HG03442 (cell line): ENCODE measurements around the gene DCC.

ENCODE experiments used
- ATAC-seq: cut with Tn5 transposase; IDR thresholded peaks from one replicate; pipeline ENCODE4 v1.9.1; 2021; ENCODE audit warnings: mild to moderate bottlenecking, moderate library complexity; ENCODE audit not compliant: unreplicated experiment

DCC gene

GRCh38 chr18:52991246-52991645, 651.2 kb downstream of the DCC start:
- ATAC-seq, result no peak

- no peak for ATAC-seq
Measured at GRCh38 chr18:52992041-52992440, 652.0 kb downstream of the DCC start.

DNA sequence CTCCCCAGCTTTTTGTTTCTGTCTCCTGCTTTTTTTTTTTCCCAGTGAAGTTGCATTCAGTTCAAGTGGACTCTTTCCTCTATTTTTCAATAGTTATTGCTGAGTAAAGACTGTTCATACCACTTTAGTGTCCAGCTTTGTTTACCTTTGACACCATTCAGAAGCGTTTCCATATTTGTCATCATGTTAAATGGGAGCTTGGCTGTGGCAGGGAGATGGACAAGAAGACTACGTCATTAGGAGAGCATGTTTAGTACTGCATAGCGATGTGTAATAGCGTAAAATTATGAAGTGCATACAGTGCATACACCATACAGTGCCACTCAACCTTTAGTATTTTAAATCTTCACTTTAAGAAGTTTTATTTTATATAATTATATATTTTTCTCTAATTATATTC, 655.9 kb downstream of the DCC start:
- ATAC-seq, result no peak

DNA sequence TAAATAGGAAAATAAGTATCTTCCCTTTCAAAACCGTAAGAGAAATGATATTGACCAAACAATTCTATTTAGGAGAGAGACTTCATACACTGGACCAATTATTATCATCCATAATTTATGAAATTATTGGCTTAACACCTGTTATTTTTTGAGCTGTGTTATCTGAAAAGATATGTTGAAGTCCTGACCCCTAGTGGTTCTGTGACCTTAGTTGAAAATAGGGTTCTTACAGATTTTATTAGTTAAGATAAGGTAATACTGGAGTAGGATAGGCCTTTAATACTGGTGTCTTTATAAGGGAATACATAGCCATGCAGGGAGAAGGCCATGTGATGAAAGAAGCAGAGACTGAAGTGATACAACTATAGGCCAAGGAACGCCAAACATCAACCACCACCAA, 659.6 kb downstream of the DCC start:
- no peak for ATAC-seq

DNA sequence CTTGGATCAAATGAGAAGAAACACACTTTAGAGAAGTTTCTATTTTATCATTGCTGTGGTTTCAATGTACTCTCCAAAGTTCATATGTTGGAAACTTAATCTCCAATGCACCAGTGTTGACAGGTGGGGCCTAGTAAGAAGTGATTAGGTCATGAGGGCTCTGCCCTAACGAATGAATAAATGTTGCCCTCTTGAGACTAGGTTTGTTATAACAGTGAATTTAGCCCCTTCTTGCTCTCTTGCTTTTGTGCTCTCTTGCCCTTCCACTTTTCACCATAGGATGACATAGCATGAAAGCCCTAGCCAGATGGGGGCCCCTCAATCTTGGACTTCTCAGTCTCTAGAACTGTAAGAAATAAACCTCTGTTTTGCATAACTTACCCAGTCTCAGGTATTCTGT, 664.8 kb downstream of the DCC start:
- no peak for ATAC-seq

- ATAC-seq, result no peak
Measured at GRCh38 chr18:53018791-53019190, 678.8 kb downstream of the DCC start.

DNA sequence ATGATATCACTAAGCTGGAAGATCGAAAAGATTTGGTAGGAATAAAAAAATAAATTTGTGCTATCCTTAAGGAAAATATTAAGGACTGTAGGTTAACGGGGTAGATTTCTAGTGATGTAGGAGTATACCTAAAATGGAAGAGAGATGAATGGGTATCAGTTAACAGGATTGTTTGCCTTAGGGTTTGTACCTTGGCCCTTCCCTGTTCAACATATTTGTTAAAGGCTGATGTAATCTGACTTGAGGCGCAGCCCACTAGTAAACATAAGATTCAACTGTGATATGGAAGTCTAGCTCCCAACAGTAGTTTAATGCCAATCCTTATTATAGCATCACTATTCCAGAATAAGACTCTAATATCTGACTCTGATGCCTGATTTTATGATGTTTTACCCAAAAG, 685.2 kb downstream of the DCC start:
- ATAC-seq, result no peak

- no peak for ATAC-seq
Measured at GRCh38 chr18:53028565-53028964, 688.6 kb downstream of the DCC start.

- no peak for ATAC-seq
Measured at GRCh38 chr18:53033128-53033527, 693.1 kb downstream of the DCC start.

- no peak for ATAC-seq
Measured at GRCh38 chr18:53038608-53039007, 698.6 kb downstream of the DCC start.

DNA sequence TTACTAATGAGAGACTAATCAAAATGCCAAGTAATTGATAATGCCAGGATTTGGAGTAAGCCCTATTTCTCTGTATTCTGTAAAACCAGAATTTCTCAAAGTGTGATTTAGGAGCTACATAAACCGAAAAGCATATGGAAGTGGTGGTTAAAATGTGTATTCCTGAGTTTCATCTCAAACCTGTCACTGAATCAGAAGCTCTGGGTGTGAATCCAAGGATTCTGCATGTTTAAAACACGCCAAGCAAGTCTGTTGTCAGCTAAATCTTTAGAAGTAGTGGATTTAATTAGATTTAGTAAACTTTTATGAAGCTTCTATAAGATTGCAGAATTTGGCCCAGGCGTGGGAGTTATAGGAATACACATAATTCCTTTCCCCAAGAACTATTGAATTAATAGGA, 700.3 kb downstream of the DCC start:
- no peak for ATAC-seq

DNA sequence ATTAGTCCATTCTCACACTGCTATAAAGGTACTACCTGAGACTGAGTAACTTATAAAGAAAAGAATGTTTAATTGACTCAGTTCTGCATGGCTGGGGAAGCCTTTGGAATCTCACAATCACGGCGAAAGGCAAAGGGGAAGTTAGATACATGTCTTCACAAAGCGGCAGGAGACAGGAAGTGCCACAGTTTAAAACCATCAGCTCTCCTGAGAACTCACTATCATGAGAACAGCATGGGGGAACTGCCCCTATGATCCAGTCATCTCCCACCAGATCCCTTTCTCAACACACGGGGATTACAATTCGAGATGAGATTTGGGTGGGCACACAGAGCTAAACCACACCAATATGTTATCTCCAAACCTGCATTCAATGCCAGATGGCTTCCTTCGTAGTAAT, 716.1 kb downstream of the DCC start:
- no peak for ATAC-seq

GRCh38 chr18:53070788-53071187, 730.8 kb downstream of the DCC start:
- ATAC-seq, result no peak

GRCh38 chr18:53080687-53081086, 740.7 kb downstream of the DCC start:
- ATAC-seq, result no peak

- no peak for ATAC-seq
Measured at GRCh38 chr18:53093636-53094035, 753.6 kb downstream of the DCC start.

DNA sequence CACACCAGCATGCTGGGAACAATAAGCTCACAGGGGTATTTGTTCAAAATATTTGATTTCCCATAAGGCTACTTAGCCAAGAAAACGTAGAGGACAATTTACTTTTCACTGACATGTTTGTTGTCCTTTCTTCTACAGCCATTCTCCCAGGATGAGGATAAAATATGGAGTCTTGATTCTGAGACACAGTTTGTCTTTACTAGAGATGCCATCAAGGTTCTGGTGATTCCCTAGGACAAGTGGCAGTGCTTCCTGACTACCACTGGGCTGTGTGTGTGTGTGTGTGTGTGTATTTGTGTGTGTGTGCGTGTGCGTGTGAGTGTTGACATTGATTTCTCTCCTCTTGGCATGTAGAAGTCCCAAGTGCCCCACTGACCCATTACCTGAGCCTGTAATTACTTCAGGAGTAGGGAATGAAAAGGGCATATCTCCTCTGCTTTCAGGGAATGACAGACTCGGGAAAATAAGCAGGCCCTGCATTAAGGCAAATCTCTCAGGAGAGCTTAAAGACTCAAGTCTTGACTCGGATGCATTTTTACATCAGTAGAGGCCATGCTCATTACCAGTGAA, 761.6 kb downstream of the DCC start:
- no peak for ATAC-seq

DNA sequence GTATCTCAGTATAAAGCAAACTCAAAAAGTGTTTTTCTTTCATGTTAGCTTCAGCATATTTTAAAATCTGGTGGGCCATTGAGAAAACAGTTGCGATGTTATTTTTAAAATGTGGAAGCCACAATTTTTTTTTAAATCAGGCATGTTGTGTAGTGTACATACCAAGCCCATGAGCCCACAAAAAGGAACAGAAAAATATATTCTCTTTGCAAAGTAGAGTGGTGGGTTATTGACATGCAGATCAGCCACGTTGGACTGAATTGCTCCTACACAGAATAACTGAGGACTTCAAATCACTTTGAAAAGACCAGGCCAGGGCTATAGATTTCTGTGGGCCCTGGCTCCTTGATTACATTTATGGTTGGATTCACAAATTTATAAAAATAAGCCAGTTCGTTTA, 774.4 kb downstream of the DCC start:
- no peak for ATAC-seq

GRCh38 chr18:53115876-53116585, 776.0 kb downstream of the DCC start:
- no peak for ATAC-seq

DNA sequence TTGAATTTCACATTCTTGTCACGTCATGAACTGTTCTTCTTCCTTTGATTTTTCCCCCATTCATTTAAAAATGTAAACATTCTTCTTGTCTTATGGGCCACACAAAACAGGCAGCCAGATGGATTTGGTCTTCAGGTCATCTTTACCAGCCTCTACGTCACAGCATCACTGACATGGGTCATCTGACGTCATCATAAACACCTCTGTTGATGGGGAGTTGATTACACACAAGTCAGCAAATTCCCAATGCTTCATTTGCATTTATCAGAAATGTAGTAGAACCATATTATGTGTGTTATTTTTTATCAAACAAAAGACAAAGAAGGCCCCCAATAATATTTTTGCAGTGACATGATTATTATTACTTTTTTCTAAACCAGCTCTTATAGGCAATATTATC, 777.9 kb downstream of the DCC start:
- no peak for ATAC-seq

DNA sequence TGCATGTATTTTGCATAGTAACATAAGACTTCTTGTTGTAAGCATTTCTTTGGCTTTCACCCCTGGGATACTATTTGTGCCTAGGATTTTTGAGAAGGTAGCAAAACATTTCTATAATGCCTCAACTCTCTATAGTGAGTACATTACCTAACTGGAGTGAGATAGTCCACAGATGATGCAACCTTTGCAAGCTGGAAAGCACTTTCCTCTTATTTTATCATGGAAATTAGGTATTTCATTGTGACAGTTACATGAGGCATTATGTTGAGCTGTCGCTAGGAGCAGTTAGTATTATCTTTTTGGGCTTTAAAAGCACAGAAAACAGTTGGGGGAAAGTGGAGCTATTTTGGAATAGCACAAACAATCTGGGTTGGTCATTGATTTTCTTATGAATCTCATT, 786.2 kb downstream of the DCC start:
- ATAC-seq, result no peak

DNA sequence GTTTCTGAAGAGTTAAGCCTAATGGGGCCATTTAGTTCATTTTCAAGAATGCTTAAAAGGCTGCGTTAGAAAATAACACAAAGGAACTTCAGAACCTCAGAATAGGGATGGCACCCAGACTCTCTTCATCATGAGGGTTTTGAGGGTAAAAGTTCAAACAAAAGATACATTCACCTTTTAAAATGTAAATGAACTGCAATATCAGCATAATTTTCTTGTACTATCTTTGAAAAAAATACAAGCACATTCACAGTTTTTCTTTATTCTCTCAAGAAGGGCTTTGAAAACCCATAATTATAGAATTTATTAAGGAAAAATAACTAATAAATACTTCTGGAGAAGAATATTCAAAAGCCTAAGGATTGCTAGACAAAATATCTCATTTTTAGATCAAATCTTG, 791.0 kb downstream of the DCC start:
- no peak for ATAC-seq

DNA sequence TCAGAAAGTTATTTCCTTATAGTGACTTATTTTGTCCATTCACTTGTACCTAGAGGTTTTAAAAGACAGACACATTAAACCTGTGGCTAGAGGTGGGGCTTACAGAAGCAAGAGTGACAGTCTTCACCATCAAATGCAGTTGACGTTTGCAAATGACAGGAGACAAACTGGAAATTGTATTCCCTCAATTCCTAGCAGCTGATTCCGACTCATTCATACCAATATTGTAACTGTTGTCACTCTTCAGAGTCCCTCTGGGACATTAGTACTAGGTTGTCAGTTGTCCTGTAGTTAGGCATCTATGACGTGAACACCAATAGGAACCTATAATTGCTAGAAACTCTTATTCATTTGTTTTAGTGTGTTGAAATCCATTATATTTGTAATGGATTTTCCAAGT, 794.7 kb downstream of the DCC start:
- ATAC-seq, result no peak

DNA sequence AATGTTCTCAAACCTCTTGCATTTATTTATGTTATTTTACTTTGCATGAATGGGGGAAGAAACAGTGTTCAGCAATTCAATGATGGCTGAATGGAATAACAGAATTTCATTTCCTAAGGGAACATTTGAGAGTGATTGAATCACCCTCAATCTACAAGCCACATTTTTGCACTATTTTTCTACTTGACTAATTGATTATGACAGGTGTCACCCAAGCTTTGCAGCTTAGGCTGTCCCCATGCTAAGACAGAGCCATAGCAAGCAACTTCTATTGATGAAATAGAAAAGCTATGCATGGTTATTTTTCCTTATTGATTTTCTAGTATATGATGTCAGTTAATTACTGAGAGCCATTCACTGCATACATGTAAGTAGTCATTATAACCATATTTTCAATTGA, 795.7 kb downstream of the DCC start:
- ATAC-seq, result no peak
